ENCODE data around the gene IFNG. TPM values are rescaled to one million over a fixed set of nuclear protein-coding genes. Genes with fewer than 3 reads are reported as not detected.

IFNG gene
- total and polyA plus RNA-seq, 8 donors = not detected

- intact Hi-C loops (cut with DNase I; ENCODE audit: low total_unique reads) = no loop called here
- no peak for DNase-seq
- Histone ChIP-seq H3K4me3 (no peak overlapping the region), H3K4me1 (no peaks in the 10 kb centered on the region), H3K27me3 (no peaks in the 10 kb centered on the region), H3K9me3 (peaks cover 0 to 40% (median 28%) of the 10 kb centered on the region in 4 donors), H3K27ac (no peak overlapping the region), H3K36me3 (no peaks in the 10 kb centered on the region)
- no peak for TF ChIP-seq CTCF (IDR thresholded peaks at IDR 0.05)
- no peak for TF ChIP-seq POLR2AphosphoS5 (IDR thresholded peaks at IDR 0.05)
- TF ChIP-seq POLR2A (IDR thresholded peaks at IDR 0.05) = no peak
- no peak for TF ChIP-seq EP300 (IDR thresholded peaks at IDR 0.05)
- 76 to 98% (median 94%) methylated on average over 5 of the region's 5 CpGs for WGBS, 5 donors
These were observed 27.6 kb downstream of the IFNG start for GRCh38 chr12:68131867-68132414.

- H3K36me3 ChIP-seq = no peaks in the 10 kb centered on the region
- DNase-seq = no peak
- TF ChIP-seq POLR2AphosphoS5 (IDR thresholded peaks at IDR 0.05) (no peak), EP300 (IDR thresholded peaks at IDR 0.05) (no peak), POLR2A (IDR thresholded peaks at IDR 0.05) (no peak), CTCF (IDR thresholded peaks at IDR 0.05) (no peak)
- intact Hi-C loops (cut with DNase I; ENCODE audit: low total_unique reads) = no loop called here
- H3K27me3 ChIP-seq = no peaks in the 10 kb centered on the region
- peaks cover 0 to 40% (median 28%) of the 10 kb centered on the region in 4 donors for H3K9me3 ChIP-seq
- 88 to 90% (median 89%) methylated on average over 2 of the region's 2 CpGs for WGBS, 5 donors
- H3K27ac ChIP-seq = no peak overlapping the region
- no peaks in the 10 kb centered on the region for H3K4me1 ChIP-seq
- H3K4me3 ChIP-seq = no peak overlapping the region
These were observed 29.6 kb downstream of the IFNG start for GRCh38 chr12:68129979-68130378.

GRCh38 chr12:68122236-68122920 lies 37.2 kb downstream of the IFNG start:
- no peak for DNase-seq
- WGBS, 5 donors = 55 to 81% (median 72%) methylated on average over 3 of the region's 3 CpGs
- TF ChIP-seq POLR2AphosphoS5 (IDR thresholded peaks at IDR 0.05) (no peak), EP300 (IDR thresholded peaks at IDR 0.05) (no peak), CTCF (IDR thresholded peaks at IDR 0.05) (no peak)
- intact Hi-C loops (cut with DNase I; ENCODE audit: low total_unique reads) = no loop called here
- Histone ChIP-seq H3K36me3 (no peaks in the 10 kb centered on the region), H3K4me1 (no peaks in the 10 kb centered on the region), H3K27ac (no peak overlapping the region), H3K4me3 (no peak overlapping the region), H3K9me3 (peaks cover 0 to 2% (median under 1%) of the 10 kb centered on the region in 4 donors), H3K27me3 (no peaks in the 10 kb centered on the region)

- intact Hi-C loops (cut with DNase I; ENCODE audit: low total_unique reads) = no loop called here
- WGBS, 5 donors = 72 to 85% (median 81%) methylated on average over 1 of the region's 1 CpG
These were observed 38.4 kb downstream of the IFNG start for GRCh38 chr12:68121143-68121542.

More at GRCh38 chr12:68121143-68121542, 38.4 kb downstream of the IFNG start:
- TF ChIP-seq POLR2A (IDR thresholded peaks at IDR 0.05) = no peak
- no peak for TF ChIP-seq EP300 (IDR thresholded peaks at IDR 0.05)
- no peak for TF ChIP-seq POLR2AphosphoS5 (IDR thresholded peaks at IDR 0.05)
- TF ChIP-seq CTCF (IDR thresholded peaks at IDR 0.05) = no peak
- no peaks in the 10 kb centered on the region for H3K36me3 ChIP-seq
- DNase-seq = no peak
- H3K9me3 ChIP-seq = no peaks in the 10 kb centered on the region
- no peak overlapping the region for H3K4me3 ChIP-seq
- no peak overlapping the region for H3K27ac ChIP-seq
- H3K4me1 ChIP-seq = no peaks in the 10 kb centered on the region
- no peaks in the 10 kb centered on the region for H3K27me3 ChIP-seq
